GM19025 (cell line): ENCODE measurements around the gene MED12L.

Source experiments
- ATAC-seq: cut with Tn5 transposase; IDR thresholded peaks from one replicate; pipeline ENCODE4 v1.9.1; 2021; ENCODE audit warnings: mild to moderate bottlenecking, low read depth, moderate library complexity; ENCODE audit not compliant: unreplicated experiment

The MED12L gene

DNA sequence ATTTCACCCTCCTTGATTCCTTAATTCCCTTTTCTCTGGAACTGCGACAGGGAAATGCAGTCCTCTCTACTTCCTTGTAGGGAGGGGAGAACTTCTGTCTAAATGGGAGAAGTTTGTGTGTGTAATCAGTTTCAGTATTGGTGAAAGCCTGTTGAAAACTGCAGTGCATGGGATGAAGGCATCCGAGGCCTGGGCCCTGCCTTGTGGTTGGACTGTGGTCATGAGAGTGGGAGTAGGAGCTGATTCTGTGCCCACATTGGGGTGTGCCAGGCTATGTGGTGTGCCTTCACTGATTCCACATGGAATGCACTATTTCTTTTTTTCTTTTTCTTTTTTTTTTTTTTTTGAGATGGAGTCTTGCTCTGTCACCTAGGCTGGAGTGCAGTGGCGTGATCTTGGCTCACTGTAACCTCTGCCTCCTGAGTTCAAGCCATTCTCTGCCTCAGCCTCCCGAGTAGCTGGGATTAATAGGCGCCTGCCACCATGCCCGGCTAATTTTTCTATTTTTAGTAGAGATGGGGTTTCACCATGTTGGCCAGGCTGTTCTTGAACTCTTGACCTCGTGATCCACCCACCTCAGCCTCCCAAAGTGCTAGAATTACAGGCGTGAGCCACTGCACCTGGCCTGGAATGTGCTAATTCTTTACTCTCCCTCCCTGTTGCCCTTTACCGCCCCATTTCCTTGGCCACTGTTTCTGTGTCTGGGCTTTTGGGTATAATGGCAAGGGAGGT is 84.7 kb downstream of the MED12L start:
- peak; percentile 27 for ATAC-seq

- peak; percentile 55 for ATAC-seq
These were observed 85.8 kb downstream of the MED12L start for GRCh38 chr3:151171145-151171757.

- ATAC-seq: no peak
These were observed 88.9 kb downstream of the MED12L start for GRCh38 chr3:151174351-151174750.

- ATAC-seq: no peak
These were observed 90.5 kb downstream of the MED12L start for GRCh38 chr3:151175952-151176351.

GRCh38 chr3:151178208-151178845 is 92.9 kb downstream of the MED12L start:
- ATAC-seq: no peak

DNA sequence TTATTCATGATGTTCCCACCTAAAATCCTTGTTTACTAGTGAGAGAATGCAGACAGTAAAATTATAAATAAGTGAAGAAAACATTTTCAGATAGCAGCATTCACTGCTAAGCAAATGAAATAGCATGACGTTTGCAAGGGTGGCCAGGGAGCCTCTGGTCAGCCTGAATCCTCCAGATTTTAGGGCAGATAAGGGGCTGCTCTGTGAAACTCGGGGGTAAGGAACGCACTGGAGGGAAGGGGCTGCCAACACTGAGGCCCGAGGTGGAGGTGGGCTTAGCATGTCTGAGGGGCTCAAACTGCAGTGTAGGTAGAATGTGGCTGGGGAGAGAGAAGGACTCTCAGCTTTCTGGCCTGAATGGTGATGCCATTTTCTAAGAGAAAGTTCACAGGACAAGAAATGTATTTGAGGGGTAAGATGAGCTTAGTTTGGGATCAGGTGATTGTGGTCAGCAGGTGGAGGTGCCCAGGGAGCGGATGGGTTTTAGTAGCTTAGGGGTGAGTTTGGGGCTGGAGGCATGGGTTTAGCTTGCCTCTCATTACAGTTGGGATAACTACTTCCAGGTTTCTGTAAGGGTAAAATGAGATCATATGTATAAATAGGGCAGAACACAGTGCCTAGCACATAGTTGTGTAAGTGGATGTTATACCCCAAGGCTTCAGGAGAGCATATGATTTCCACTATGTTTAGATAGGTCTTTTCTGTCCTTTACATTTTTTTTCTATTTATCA is 97.0 kb downstream of the MED12L start:
- ATAC-seq: no peak

DNA sequence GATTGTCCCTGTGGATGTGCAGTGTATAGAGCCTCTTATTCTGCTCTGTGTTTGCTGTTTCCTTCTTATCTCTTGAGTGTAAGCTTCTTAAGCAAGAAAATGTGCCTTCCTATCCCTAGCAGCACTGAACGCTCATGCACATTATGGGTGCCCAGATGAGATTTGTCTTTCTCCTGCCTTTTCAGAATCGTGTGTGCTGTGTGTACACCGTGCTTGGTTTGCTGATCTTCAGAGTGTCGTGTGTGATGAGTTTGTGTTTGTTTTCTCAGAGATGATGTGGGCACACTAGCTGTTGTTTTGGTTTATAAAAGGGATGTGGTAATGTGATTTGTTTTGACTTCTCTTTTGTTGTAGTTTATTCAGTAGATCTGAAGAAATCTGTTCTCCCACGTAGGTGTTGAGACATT is 97.8 kb downstream of the MED12L start:
- ATAC-seq: no peak

GRCh38 chr3:151191095-151191494 is 105.6 kb downstream of the MED12L start:
- no peak for ATAC-seq

DNA sequence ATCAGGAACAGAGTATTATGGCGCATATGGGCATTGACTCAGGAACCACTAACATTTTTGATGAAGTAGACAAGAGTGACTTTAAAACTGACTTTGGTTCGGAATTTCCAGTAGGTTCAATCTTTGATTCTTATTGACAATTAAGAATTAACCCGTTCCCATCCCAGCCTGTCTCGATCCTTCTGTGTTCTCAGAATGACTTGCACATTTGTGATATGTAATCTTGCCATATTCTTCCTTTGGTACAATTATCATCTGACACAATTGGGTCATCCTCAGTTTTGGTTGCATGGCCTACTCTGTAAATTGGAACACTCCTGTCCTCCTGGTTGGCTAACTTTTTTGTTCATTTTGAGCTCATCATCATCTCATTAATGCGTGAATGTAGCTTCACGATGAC is 107.1 kb downstream of the MED12L start:
- ATAC-seq: no peak

- no peak for ATAC-seq
These were observed 110.4 kb downstream of the MED12L start for GRCh38 chr3:151195826-151196225.

DNA sequence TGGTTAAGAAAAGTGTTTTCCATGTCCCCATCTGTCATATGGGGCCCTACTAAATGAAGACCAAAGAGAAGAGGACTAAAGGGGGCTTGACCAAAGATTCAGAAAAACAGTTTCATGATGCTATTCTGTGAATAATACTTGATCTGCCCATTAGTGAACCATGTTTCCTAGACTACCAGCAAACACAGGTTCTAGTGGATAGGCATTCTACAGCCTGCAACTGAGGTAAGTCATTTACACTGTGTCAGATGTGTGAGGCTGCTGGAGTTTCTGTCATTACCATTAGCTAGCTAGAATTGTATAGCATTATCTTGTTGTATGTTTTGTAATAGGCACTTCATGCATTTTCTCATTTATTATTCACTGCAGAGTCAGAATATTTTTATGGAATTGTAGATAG is 111.0 kb downstream of the MED12L start:
- ATAC-seq: no peak

DNA sequence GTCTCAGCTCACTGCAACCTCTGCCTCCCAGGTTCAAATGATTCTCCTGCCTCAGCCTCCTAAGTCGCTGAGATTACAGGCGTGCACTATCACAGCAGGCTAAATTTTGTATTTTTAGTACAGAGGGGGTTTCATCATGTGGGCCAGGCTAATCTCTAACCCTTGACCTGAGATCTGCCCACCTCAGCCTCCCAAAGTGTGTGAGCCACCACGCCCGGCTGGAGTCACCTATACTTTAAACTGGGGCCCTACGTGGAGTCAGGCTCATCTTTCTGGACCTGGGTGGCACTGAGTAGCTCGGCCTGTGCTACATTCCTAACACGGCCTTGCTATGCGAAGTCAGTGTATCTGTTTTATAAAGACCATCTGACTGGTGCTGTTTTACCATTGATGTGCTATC is 111.8 kb downstream of the MED12L start:
- ATAC-seq: no peak

DNA sequence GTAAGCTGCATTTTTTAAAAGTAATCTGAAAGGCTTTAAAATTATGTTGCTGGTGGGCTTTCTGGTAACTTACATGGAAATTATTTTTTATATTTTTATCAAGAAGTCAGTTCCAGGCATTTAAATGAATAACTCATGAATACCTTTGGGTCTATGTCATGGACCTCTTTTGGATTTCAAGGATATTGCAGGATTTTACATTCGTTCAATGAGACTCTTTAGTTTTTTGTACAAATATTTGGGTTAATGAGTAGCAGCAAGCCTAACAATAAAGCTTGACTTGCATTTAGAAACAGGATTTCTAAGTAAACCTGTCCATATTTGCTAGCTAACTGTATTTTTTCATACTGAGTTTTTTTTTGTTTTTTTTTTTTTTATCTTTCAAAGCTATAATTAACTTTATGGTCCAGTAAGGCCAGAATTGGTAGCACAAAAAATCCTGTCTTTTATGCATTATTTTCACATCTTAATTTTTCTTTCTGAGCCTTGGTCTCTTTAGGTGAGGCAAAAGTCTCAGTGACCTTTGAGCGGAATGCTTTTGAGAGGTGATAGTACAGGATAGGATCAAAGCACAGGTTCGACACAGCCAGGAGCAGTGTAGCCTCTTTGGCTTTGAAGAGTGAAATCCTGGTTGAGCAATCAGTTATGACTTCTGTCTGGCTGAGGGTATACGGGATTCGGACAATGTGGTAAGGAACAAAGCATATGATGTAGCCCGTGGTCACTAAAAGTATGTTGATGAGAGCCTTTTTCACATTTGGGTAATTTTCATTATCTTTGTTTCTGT is 112.7 kb downstream of the MED12L start:
- no peak for ATAC-seq

DNA sequence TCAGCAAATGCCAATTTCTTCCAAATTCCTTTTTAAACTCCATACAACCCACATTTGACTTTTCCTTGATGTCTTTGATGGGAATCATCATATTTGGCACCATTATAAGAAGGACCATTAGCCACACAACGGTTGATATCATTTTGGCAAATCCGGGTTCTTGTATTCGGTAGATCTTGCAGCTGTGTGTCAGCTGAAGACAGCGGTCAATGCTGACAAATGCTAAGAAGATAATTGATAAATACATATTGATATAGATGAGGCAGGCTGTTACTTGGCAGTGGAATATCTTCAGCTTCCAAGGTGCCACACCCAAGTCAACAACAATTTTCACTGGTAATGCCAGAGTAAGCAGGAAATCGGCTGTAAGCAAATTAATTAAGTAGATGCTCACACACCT is 113.4 kb downstream of the MED12L start:
- ATAC-seq: no peak

- no peak for ATAC-seq
These were observed 114.3 kb downstream of the MED12L start for GRCh38 chr3:151199554-151200438.

DNA sequence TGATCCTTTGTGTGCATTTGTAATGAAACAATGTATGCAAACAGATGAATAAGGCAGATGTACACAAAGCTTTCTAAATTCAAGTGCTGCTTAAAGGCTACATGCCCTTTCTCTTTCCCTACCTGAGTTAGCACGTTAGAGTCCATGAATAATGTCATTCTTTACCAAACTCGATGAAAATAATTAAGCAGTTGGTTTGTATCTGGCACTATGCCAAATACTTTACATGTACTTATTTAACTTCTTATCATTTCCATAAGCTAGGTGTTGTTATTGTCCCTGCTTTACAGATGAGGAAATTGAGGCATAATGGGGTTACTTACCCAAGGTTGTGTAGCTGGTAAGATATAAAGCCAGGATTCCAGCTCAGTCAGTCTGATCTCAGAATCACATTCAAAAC is 115.1 kb downstream of the MED12L start:
- no peak for ATAC-seq

GRCh38 chr3:151201051-151201730 is 115.7 kb downstream of the MED12L start:
- no peak for ATAC-seq

GRCh38 chr3:151203051-151203420 is 117.6 kb downstream of the MED12L start, which contains the start of gene GPR171:
Gene GPR171, minus strand, starts transcription at chr3:151203216. Its CDS starts 3,830 bp downstream, at chr3:151199386.
- peak; percentile 89 for ATAC-seq
